Measurements from ENCODE around the gene FAM163B. TPM values are rescaled to one million over a fixed set of nuclear protein-coding genes. Genes with fewer than 3 reads are reported as not detected.
A peak's percentile ranks its signal among the peaks of the same experiment; 100 is the strongest.

Gene FAM163B
- total and polyA plus RNA-seq, 7 experiments from 2014 or later, result not detected

DNA sequence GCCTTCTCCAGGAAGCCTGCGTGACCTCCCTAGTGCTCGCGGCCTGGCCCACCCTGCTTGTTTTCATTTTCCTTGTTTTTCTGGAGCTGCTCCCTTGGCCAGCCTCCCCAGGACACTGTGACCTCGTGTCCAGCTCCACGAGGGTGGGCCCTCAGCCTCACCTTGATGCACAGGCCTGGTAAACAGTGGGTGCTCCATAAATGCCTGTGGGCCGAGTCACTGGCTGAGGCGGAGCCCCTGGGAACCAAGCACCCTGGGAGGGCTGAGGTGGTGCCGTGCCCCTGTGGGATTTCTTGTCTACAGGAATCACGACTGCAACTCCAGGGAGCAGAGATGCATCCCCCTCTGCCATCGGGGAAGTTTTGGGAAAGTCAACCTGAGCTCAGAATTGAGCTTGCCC is 17.2 kb downstream of the FAM163B start:
- H3K27me3 Mint-ChIP-seq, result peaks cover 0 to 4% (median 0%) of the 10 kb centered on the region in 5 donors
- peaks cover 0 to 2% (median 0%) of the 10 kb centered on the region in 7 donors for H3K4me1 Mint-ChIP-seq
- H3K4me3 ChIP-seq (ENCODE audit: low read length), result no peak overlapping the region
- intact Hi-C loops (cut with micrococcal nuclease), result loop anchor here in 1 of 2 donors (2.0 kb wide), 1 partner anchor 135 kb away; no protein-coding TSS in a partner anchor
- ATAC-seq (no peak), DNase-seq (no peak)
- H3K9me3 Mint-ChIP-seq, result peaks cover 1 to 9% (median 3%) of the 10 kb centered on the region in 11 donors
- CTCF ChIA-PET, result interaction anchor here (1.1 kb wide), 1 partner anchor 150 kb away, joined by 3 read pairs; no protein-coding TSS in a partner anchor
- peaks cover 0 to 8% (median 2%) of the 10 kb centered on the region in 3 experiments for H3K9me3 ChIP-seq (ENCODE audit: control insufficient read depth in 2 of 3, low read length in 3 of 3)
- peaks cover 0 to 4% (median 2%) of the 10 kb centered on the region in 5 donors for H3K36me3 Mint-ChIP-seq
- H3K4me3 Mint-ChIP-seq, result no peak overlapping the region
- no peaks in the 10 kb centered on the region for H3K4me1 ChIP-seq (ENCODE audit: control insufficient read depth in 2 of 2, insufficient read depth in 2 of 2, low read length in 2 of 2)
- H3K27ac Mint-ChIP-seq, result no peak overlapping the region
- POLR2A ChIA-PET, result no interaction called here
- H3K27ac ChIP-seq (ENCODE audit: low read depth, low read length), result no peak overlapping the region
- no peaks in the 10 kb centered on the region for H3K36me3 ChIP-seq (ENCODE audit: control insufficient read depth in 2 of 3, insufficient read depth in 3 of 3, low read length in 3 of 3)
- no peaks in the 10 kb centered on the region for H3K27me3 ChIP-seq (ENCODE audit: control insufficient read depth in 2 of 2, insufficient read depth in 2 of 2, low read length in 2 of 2)

DNA sequence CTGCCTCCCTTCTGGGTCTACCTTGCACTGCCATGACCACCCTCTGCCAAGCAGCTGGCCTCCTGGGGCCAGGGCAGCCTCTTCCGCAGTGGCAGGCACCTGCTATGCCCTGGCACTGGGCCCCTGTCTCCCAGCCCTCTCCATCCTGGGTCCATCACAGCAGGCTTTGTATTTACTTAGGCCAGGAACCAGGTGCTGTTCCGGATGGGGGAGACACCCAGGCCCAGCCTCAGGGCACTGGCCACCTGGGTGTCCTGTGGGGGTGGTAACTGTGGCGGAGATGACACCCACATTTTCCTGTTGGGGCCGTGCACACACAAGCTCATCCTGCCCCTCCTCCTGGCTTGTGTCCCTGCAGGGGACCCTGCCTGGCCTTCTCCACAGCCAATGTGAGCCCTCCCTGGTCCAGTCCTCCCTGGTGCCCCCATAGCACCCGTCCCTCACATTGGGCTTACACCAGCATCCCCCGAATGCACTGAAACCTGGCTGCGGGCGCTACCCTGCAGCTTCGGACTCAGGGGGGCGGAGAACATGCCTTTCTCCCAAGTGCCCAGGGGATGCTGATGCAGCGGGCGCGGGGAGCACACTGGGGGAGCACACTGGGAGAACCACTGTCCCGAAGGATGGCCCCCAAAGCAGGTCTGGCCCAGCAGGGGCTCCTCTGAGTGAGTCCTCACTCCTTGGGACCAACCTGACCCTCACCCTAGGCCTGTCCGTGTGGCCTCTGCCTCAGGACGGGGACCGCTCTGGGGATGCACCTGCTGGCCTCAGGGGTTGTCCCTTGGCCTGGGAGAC is 17.9 kb downstream of the FAM163B start:
- H3K27me3 ChIP-seq (ENCODE audit: control insufficient read depth in 2 of 2, insufficient read depth in 2 of 2, low read length in 2 of 2), result no peaks in the 10 kb centered on the region

DNA sequence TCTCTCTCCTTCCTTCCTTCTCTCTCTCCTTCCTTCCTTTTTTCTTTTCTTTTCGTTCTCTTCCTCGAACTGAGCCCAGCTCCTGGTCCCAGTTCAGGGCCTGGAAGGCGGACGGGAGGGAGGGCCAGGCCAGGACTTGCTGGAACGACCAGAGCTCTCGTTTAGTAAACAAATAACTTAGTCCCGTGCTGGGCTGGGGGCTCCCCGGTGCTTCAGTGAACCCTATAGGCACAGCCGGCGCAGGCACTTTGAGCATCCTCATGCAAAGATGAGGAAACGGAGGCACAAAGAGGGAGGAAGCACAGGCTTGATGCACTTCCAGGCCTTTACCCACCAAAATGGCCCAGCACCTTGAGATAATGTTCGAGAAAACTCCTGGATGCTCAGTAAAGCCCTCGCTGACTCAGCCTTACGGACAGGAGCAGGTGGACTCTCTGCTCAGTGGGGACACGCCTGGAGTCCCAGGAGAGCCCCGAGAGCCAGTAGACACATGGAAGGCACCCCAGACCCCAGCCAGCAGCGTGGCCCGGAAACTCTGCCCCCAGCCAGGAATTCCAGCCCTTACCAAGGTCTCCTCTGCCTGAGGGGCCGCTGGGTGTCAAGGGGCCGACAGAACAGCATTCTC is 18.8 kb downstream of the FAM163B start:
- Mint-ChIP-seq H3K27ac (peak overlapping the region in 2 of 9 donors; percentile 25 to 46), H3K4me1 (peaks cover 0 to 4% (median 0%) of the 10 kb centered on the region in 7 donors), H3K36me3 (peaks cover 0 to 2% (median 0%) of the 10 kb centered on the region in 5 donors), H3K4me3 (no peak overlapping the region), H3K27me3 (peaks cover 0 to 9% (median 6%) of the 10 kb centered on the region in 5 donors), H3K9me3 (peaks cover 0 to 5% (median 0%) of the 10 kb centered on the region in 11 donors)
- no peak overlapping the region for H3K4me3 ChIP-seq (ENCODE audit: low read length)
- DNase-seq (no peak), ATAC-seq (no peak)
- no peak overlapping the region for H3K27ac ChIP-seq (ENCODE audit: low read depth, low read length)
- no peaks in the 10 kb centered on the region for H3K9me3 ChIP-seq (ENCODE audit: control insufficient read depth in 2 of 3, low read length in 3 of 3)
- H3K4me1 ChIP-seq (ENCODE audit: control insufficient read depth in 2 of 2, insufficient read depth in 2 of 2, low read length in 2 of 2), result no peaks in the 10 kb centered on the region
- CTCF ChIA-PET, result interaction anchor here (0.6 to 1.9 kb wide), 4 partner anchors 123 to 180 kb away, joined by 3 to 8 read pairs (median 3); no protein-coding TSS in a partner anchor
- H3K27me3 ChIP-seq (ENCODE audit: control insufficient read depth in 2 of 2, insufficient read depth in 2 of 2, low read length in 2 of 2), result peaks cover 0 to 3% of the 10 kb centered on the region in 2 donors
- H3K36me3 ChIP-seq (ENCODE audit: control insufficient read depth in 2 of 3, insufficient read depth in 3 of 3, low read length in 3 of 3), result no peaks in the 10 kb centered on the region
- POLR2A ChIA-PET, result no interaction called here
- intact Hi-C loops (cut with micrococcal nuclease), result no loop called here

More for the DNA sequence above, 17.9 kb downstream of the FAM163B start:
- CTCF ChIA-PET, result no interaction called here
- no peak for DNase-seq
- peaks cover 0 to 2% (median 0%) of the 10 kb centered on the region in 7 donors for H3K4me1 Mint-ChIP-seq
- ATAC-seq, result no peak
- peaks cover 0 to 2% (median 0%) of the 10 kb centered on the region in 5 donors for H3K36me3 Mint-ChIP-seq
- H3K36me3 ChIP-seq (ENCODE audit: control insufficient read depth in 2 of 3, insufficient read depth in 3 of 3, low read length in 3 of 3), result no peaks in the 10 kb centered on the region
- intact Hi-C loops (cut with micrococcal nuclease), result no loop called here
- no peaks in the 10 kb centered on the region for H3K4me1 ChIP-seq (ENCODE audit: control insufficient read depth in 2 of 2, insufficient read depth in 2 of 2, low read length in 2 of 2)
- peaks cover 0 to 4% (median 0%) of the 10 kb centered on the region in 5 donors for H3K27me3 Mint-ChIP-seq
- H3K27ac ChIP-seq (ENCODE audit: low read depth, low read length), result no peak overlapping the region
- no peak overlapping the region for H3K4me3 ChIP-seq (ENCODE audit: low read length)
- POLR2A ChIA-PET, result no interaction called here
- peaks cover 0 to 5% (median 2%) of the 10 kb centered on the region in 11 donors for H3K9me3 Mint-ChIP-seq
- H3K27ac Mint-ChIP-seq, result no peak overlapping the region
- peaks cover 0 to under 1% (median 0%) of the 10 kb centered on the region in 3 experiments for H3K9me3 ChIP-seq (ENCODE audit: control insufficient read depth in 2 of 3, low read length in 3 of 3)
- no peak overlapping the region for H3K4me3 Mint-ChIP-seq

DNA sequence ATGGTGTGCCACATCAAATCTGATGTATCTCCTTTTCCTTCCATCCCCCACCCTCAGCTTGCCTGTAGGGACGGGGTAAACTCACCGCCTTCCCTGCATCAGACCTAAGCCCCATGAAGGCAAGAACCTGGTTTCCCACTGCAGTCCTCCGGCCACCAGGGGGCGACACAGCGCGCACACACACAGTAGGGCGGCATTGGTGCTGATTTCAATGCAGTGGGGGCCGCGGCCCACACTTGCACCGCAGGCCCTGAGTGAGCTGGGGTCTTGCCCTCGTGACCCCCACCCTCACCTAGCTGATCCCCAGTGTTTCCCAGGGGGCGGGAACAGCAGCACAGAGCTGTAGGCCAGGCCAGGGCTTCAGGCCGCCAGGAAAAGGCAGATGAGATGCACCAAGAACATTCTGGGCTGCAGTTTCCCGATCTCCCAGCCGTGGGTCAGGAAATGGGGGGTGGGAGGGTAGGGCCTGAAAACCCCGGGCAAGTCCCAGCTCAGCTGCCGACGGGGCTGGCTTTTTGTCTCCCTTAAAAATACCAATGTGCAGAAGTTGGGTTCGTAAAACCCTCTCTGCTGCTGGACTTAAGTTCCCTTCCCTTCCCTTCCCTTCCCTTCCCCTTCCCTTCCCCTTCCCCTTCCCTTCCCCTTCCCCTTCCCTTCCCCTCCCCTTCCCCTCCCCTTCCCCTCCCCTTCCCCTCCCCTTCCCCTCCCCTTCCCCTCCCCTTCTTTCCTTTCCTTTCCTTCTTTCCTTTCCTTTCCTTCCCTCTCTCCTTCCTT is 19.5 kb downstream of the FAM163B start:
- peaks cover 0 to 7% of the 10 kb centered on the region in 2 donors for H3K27me3 ChIP-seq (ENCODE audit: control insufficient read depth in 2 of 2, insufficient read depth in 2 of 2, low read length in 2 of 2)
- H3K4me3 ChIP-seq (ENCODE audit: low read length), result no peak overlapping the region
- ATAC-seq (no peak), DNase-seq (peak in 6 of 9 donors; percentile 21 to 42 (median 35))
- peak overlapping the region in 1 of 9 donors; percentile 46 for H3K27ac Mint-ChIP-seq
- intact Hi-C loops (cut with micrococcal nuclease), result no loop called here
- CTCF ChIA-PET, result interaction anchor here (0.6 to 1.9 kb wide), 4 partner anchors 123 to 181 kb away, joined by 3 to 8 read pairs (median 3); no protein-coding TSS in a partner anchor
- POLR2A ChIA-PET, result no interaction called here
- no peak overlapping the region for H3K27ac ChIP-seq (ENCODE audit: low read depth, low read length)
- no peaks in the 10 kb centered on the region for H3K9me3 ChIP-seq (ENCODE audit: control insufficient read depth in 2 of 3, low read length in 3 of 3)
- H3K9me3 Mint-ChIP-seq, result peaks cover 0 to 5% (median 0%) of the 10 kb centered on the region in 11 donors
- no peak overlapping the region for H3K4me3 Mint-ChIP-seq
- peaks cover 0 to 2% (median 0%) of the 10 kb centered on the region in 5 donors for H3K36me3 Mint-ChIP-seq
- peaks cover 0 to 7% (median 2%) of the 10 kb centered on the region in 7 donors for H3K4me1 Mint-ChIP-seq
- peaks cover under 1 to 15% (median 14%) of the 10 kb centered on the region in 5 donors for H3K27me3 Mint-ChIP-seq
- H3K4me1 ChIP-seq (ENCODE audit: control insufficient read depth in 2 of 2, insufficient read depth in 2 of 2, low read length in 2 of 2), result peaks cover 0 to 6% of the 10 kb centered on the region in 2 donors
- H3K36me3 ChIP-seq (ENCODE audit: control insufficient read depth in 2 of 3, insufficient read depth in 3 of 3, low read length in 3 of 3), result no peaks in the 10 kb centered on the region

DNA sequence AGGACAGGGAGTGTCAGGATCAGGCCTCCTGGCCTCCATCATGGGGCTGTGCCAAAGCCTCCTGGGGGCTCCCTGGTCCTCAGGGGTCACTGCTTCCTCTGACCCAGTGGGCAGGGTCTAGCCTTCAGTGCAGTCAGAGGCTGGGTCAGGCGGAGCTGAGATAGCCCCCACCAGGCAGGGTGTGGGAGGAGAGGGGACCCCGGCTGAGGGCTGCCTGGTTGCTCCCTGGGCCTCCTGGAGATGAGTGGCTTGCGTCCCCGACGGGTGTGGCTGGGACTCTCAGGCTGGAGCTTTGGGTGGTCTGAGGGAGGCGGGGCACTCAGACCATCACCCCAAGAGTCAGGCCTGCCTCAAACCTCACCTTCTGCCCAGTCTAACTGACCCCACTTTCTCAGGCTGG is 21.7 kb downstream of the FAM163B start:
- DNase-seq (no peak), ATAC-seq (no peak)
- peaks cover 0 to 5% (median 0%) of the 10 kb centered on the region in 11 donors for H3K9me3 Mint-ChIP-seq
- H3K4me3 ChIP-seq (ENCODE audit: low read length), result no peak overlapping the region
- POLR2A ChIA-PET, result no interaction called here
- intact Hi-C loops (cut with micrococcal nuclease), result no loop called here
- H3K27me3 ChIP-seq (ENCODE audit: control insufficient read depth in 2 of 2, insufficient read depth in 2 of 2, low read length in 2 of 2), result peaks cover 0 to 13% of the 10 kb centered on the region in 2 donors
- no peak overlapping the region for H3K27ac ChIP-seq (ENCODE audit: low read depth, low read length)
- CTCF ChIA-PET, result no interaction called here
- no peaks in the 10 kb centered on the region for H3K9me3 ChIP-seq (ENCODE audit: control insufficient read depth in 2 of 3, low read length in 3 of 3)
- H3K4me1 Mint-ChIP-seq, result peaks cover 0 to 10% (median 7%) of the 10 kb centered on the region in 7 donors
- H3K4me3 Mint-ChIP-seq, result no peak overlapping the region
- peaks cover 0 to 4% (median 0%) of the 10 kb centered on the region in 5 donors for H3K36me3 Mint-ChIP-seq
- H3K36me3 ChIP-seq (ENCODE audit: control insufficient read depth in 2 of 3, insufficient read depth in 3 of 3, low read length in 3 of 3), result no peaks in the 10 kb centered on the region
- peaks cover 0 to 8% of the 10 kb centered on the region in 2 donors for H3K4me1 ChIP-seq (ENCODE audit: control insufficient read depth in 2 of 2, insufficient read depth in 2 of 2, low read length in 2 of 2)
- H3K27ac Mint-ChIP-seq, result no peak overlapping the region
- peaks cover 11 to 28% (median 24%) of the 10 kb centered on the region in 5 donors for H3K27me3 Mint-ChIP-seq

DNA sequence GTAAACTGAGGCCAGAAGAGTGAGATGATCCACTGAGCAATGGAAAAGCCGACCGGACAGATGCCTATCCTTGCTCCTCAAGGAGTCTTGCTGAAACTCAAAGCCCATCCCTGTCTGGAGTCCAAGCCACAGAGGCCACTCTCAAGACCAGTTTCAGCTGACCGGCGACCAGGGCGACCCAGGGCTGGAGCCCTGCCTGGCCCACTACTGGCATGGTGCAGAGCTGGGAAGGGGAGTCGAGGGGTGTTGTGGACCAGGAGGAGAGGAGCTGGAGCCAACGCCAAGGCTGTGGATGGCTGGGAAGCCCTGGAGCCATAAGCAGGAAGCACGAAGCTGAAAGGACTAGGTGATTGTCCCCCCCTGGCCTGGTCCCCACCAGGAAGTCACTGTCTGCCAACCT is 22.1 kb downstream of the FAM163B start:
- H3K4me1 Mint-ChIP-seq, result peaks cover 0 to 10% (median 7%) of the 10 kb centered on the region in 7 donors
- H3K27ac Mint-ChIP-seq, result no peak overlapping the region
- Histone ChIP-seq H3K9me3 (ENCODE audit: control insufficient read depth in 2 of 3, low read length in 3 of 3) (no peaks in the 10 kb centered on the region), H3K27me3 (ENCODE audit: control insufficient read depth in 2 of 2, insufficient read depth in 2 of 2, low read length in 2 of 2) (peaks cover 0 to 13% of the 10 kb centered on the region in 2 donors), H3K4me3 (ENCODE audit: low read length) (no peak overlapping the region), H3K36me3 (ENCODE audit: control insufficient read depth in 2 of 3, insufficient read depth in 3 of 3, low read length in 3 of 3) (no peaks in the 10 kb centered on the region), H3K4me1 (ENCODE audit: control insufficient read depth in 2 of 2, insufficient read depth in 2 of 2, low read length in 2 of 2) (peaks cover 0 to 8% of the 10 kb centered on the region in 2 donors), H3K27ac (ENCODE audit: low read depth, low read length) (no peak overlapping the region)
- POLR2A ChIA-PET, result no interaction called here
- CTCF ChIA-PET, result no interaction called here
- no peak overlapping the region for H3K4me3 Mint-ChIP-seq
- no peak for ATAC-seq
- peaks cover 0 to 5% (median 0%) of the 10 kb centered on the region in 11 donors for H3K9me3 Mint-ChIP-seq
- H3K36me3 Mint-ChIP-seq, result peaks cover 0 to 4% (median 0%) of the 10 kb centered on the region in 5 donors
- no peak for DNase-seq
- peaks cover 15 to 30% (median 24%) of the 10 kb centered on the region in 5 donors for H3K27me3 Mint-ChIP-seq
- intact Hi-C loops (cut with micrococcal nuclease), result no loop called here
